Omental fat pad (tissue), 4 donors: ENCODE data around the gene EXD2. TPM values are rescaled to one million over a fixed set of nuclear protein-coding genes. Genes with fewer than 3 reads are reported as not detected.
"Not testable (repeated sequence)": the region's sequence is repeated elsewhere in the genome, so short reads cannot be mapped to it uniquely, and the experiment has no call there.

Source experiments
- ATAC-seq: fragments of 150-250 bp; one replicate; pipeline ENCODE4 v1.9.1; 2016; ENCODE audit warnings: mild to moderate bottlenecking, moderate library complexity; ENCODE audit not compliant: low FRiP score
- DNase-seq: peaks from one replicate; pipeline ENCODE4 v3.0.0-alpha.2; 2019; ENCODE audit warnings: low spot score
- CTCF ChIP-seq, 3 donors: fragments of 450-650 bp; IDR thresholded peaks; one replicate each; pipeline ENCODE4 v1.5.1; 2016 to 2017; ENCODE audit warnings: antibody characterized with exemption in 3 of 3, mild to moderate bottlenecking in 3 of 3, moderate library complexity in 2 of 3
- total RNA-seq, 4 donors: library from RNA; depleted of rRNA; stranded (reverse); fragments of >200 nt; gene quantifications; one replicate each; pipeline ENCODE4 v1.1.0, GENCODE V29; 2016

EXD2 gene
- total RNA-seq, 4 donors from 2014 or later, result 15.4 to 27.0 (median 17.3) TPM

DNA sequence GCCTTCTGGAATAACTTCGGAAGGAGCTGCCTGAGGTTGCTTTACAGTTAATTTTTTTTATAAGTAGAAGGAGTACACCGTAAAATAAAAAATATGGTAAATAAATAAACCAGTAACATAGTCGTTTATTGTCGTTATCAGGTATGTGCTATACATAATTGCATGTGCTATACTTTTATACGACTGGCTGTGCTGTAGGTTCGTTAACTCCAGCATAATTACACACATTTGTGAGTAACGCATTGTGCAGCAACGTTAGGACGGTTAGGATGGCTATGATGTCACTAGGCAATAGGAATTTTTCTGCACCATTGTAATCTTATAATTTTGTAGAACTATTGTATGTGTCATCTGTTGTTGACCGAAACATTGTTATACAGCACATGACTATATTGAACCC, 8.5 kb downstream of the EXD2 start:
- ATAC-seq, result no peak
- TF ChIP-seq CTCF (IDR thresholded peaks at IDR 0.05), result no peak
- no peak for DNase-seq

DNA sequence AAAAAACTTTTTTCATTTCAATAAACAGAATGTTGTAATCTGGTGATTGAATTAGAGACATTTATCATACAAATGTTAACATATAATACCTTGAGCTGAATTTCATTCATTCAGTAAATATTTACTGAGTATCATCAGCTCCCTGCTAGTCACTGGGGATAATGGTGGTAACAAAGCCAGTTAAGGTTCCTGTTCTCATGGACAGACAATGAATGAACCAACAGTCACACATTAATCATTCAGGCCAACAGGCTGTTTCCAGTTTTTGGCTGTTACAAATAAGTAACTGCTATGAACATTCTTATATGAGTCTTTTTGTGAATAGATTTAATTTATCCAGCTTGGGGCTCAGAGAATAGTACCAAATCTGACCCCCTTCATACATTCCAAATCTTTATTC, 13.5 kb downstream of the EXD2 start:
- no peak for TF ChIP-seq CTCF (IDR thresholded peaks at IDR 0.05)
- ATAC-seq (no peak), DNase-seq (no peak)

DNA sequence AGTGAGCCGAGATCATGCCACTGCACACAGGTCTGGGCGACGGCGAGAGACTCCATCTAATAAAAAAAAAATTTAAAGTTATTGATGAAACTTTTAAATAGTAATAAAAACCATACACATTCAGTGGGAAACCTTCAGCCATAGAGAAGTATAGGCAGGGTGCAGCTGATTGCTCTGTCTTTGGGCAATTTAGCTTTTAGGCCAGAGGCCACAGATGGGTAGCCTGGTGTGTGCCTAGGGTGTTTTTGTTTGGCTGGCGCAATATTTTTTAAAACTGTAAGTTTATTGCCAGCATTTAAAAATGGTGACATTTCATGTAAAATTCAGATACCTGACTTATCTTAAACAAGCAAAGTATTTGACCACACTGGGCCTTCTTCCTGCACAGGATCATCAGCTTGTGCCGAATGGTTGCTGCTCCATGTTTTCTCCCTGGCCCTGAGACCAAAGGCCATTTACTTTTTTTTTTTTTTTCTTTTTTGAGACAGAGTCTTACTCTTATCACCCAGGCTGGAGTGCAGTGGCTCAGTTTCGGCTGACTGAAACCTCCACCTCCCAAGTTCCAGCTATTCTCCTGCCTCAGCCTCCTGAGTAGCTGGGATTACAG, 16.2 kb downstream of the EXD2 start:
- ATAC-seq (no peak), DNase-seq (no peak)
- TF ChIP-seq CTCF (IDR thresholded peaks at IDR 0.05), result no peak

GRCh38 chr14:69208666-69209065, 17.4 kb downstream of the EXD2 start:
- TF ChIP-seq CTCF (IDR thresholded peaks at IDR 0.05), result no peak
- ATAC-seq (no peak), DNase-seq (no peak)

- TF ChIP-seq CTCF (IDR thresholded peaks at IDR 0.05), result no peak
- DNase-seq (no peak), ATAC-seq (no peak)
Measured at GRCh38 chr14:69214393-69214792, 23.1 kb downstream of the EXD2 start.

DNA sequence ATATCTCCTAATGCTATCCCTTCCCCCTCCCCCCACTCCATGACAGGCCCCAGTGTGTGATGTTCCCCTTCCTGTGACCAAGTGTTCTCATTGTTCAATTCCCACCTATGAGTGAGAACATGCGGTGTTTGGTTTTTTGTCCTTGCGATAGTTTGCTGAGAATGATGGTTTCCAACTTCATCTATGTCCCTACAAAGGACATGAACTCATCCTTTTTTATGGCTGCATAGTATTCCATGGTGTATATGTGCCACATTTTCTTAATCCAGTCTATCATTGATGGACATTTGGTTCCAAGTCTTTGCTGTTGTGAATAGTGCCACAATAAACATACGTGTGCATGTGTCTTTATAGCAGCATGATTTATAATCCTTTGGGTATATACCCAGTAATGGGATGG, 26.4 kb downstream of the EXD2 start:
- not testable (repeated sequence) for ATAC-seq, DNase-seq

GRCh38 chr14:69224946-69225345, 33.6 kb downstream of the EXD2 start:
- ATAC-seq (no peak), DNase-seq (no peak)
- TF ChIP-seq CTCF (IDR thresholded peaks at IDR 0.05), result no peak

- DNase-seq (no peak), ATAC-seq (no peak)
- no peak for TF ChIP-seq CTCF (IDR thresholded peaks at IDR 0.05)
Measured at GRCh38 chr14:69226178-69226577, 34.9 kb downstream of the EXD2 start.
